Ecto neural progenitor cell (in vitro differentiated cells): ENCODE measurements around the gene RHBDD1.

Experiments used
- DNase-seq: peaks from one replicate; pipeline ENCODE4 v3.0.0-alpha.2; 2018; ENCODE audit warnings: low spot score

RHBDD1 gene

GRCh38 chr2:226845386-226846116 lies 9.7 kb downstream of the RHBDD1 start:
- DNase-seq, result no peak

GRCh38 chr2:226847090-226847489 lies 11.2 kb downstream of the RHBDD1 start:
- DNase-seq, result no peak

- no peak for DNase-seq
Measured at GRCh38 chr2:226847511-226847910, 11.7 kb downstream of the RHBDD1 start.

- no peak for DNase-seq
Measured at GRCh38 chr2:226849349-226849748, 13.5 kb downstream of the RHBDD1 start.

GRCh38 chr2:226850024-226850423 lies 14.2 kb downstream of the RHBDD1 start:
- DNase-seq, result no peak

- no peak for DNase-seq
Measured at GRCh38 chr2:226855787-226856186, 19.9 kb downstream of the RHBDD1 start.

- no peak for DNase-seq
Measured at GRCh38 chr2:226860087-226860486, 24.2 kb downstream of the RHBDD1 start.

- no peak for DNase-seq
Measured at GRCh38 chr2:226862623-226863022, 26.8 kb downstream of the RHBDD1 start.

- no peak for DNase-seq
Measured at GRCh38 chr2:226865273-226865672, 29.4 kb downstream of the RHBDD1 start.

- no peak for DNase-seq
Measured at GRCh38 chr2:226865710-226866109, 29.9 kb downstream of the RHBDD1 start.

- no peak for DNase-seq
Measured at GRCh38 chr2:226868331-226869162, 32.7 kb downstream of the RHBDD1 start.

GRCh38 chr2:226869371-226869770 lies 33.5 kb downstream of the RHBDD1 start:
- no peak for DNase-seq

GRCh38 chr2:226873051-226873620 lies 37.3 kb downstream of the RHBDD1 start:
- no peak for DNase-seq

GRCh38 chr2:226873826-226874225 lies 38.0 kb downstream of the RHBDD1 start:
- no peak for DNase-seq

- no peak for DNase-seq
Measured at GRCh38 chr2:226874749-226875148, 38.9 kb downstream of the RHBDD1 start.

GRCh38 chr2:226875438-226876225 lies 39.8 kb downstream of the RHBDD1 start:
- no peak for DNase-seq

- no peak for DNase-seq
Measured at GRCh38 chr2:226877491-226877890, 41.6 kb downstream of the RHBDD1 start.

- DNase-seq, result no peak
Measured at GRCh38 chr2:226881287-226881686, 45.4 kb downstream of the RHBDD1 start.

GRCh38 chr2:226882606-226883005 lies 46.8 kb downstream of the RHBDD1 start:
- DNase-seq, result no peak

GRCh38 chr2:226883296-226883795 lies 47.5 kb downstream of the RHBDD1 start:
- no peak for DNase-seq

- DNase-seq, result no peak
Measured at GRCh38 chr2:226884166-226884565, 48.3 kb downstream of the RHBDD1 start.
